OCI-LY3 (cell line): ENCODE results near the gene MUC2.

ENCODE experiments used
- H2AFZ ChIP-seq: fragments of 200-600, 300-600 bp; shearing (Covaris generic); 2 replicates; pipeline ENCODE4 v1.6.0; 2014; ENCODE audit warnings: antibody characterized with exemption, low read depth, low read length
- H3K27ac ChIP-seq: fragments of 200-600, 300-600 bp; sonication (generic); 2 replicates; pipeline ENCODE4 v1.5.1; 2014; ENCODE audit warnings: mild to moderate bottlenecking, low read length, moderate library complexity, mixed read lengths
- H3K27me3 ChIP-seq: fragments of 200-600, 300-600 bp; sonication (generic); 2 replicates; pipeline ENCODE4 v1.6.1; 2014; ENCODE audit warnings: low read depth, low read length, mixed read lengths
- H3K36me3 ChIP-seq: fragments of 200-600, 300-600 bp; sonication (generic); replicated peaks from 2 replicates; pipeline ENCODE3; 2014; ENCODE audit warnings: low read depth, low read length, mixed read lengths
- H3K4me1 ChIP-seq: fragments of 300-600, 200-600 bp; sonication (generic); 2 replicates; pipeline ENCODE4 v1.6.1; 2014; ENCODE audit warnings: low read length, mixed read lengths
- H3K4me2 ChIP-seq: fragments of 200-600, 300-600 bp; sonication (generic); 2 replicates; pipeline ENCODE4 v1.6.1; 2014; ENCODE audit warnings: low read length, mixed read lengths
- H3K4me3 ChIP-seq: fragments of 300-600, 200-600 bp; sonication (generic); 2 replicates; pipeline ENCODE4 v1.5.1; 2014; ENCODE audit warnings: antibody characterized with exemption, mild to moderate bottlenecking, low read length, moderate library complexity
- H3K79me2 ChIP-seq: fragments of 300-600, 200-600 bp; shearing (Covaris generic); 2 replicates; pipeline ENCODE4 v1.6.1; 2014; ENCODE audit warnings: mild to moderate bottlenecking, low read length, mixed read lengths
- H3K9ac ChIP-seq: fragments of 300-600, 200-600 bp; shearing (Covaris generic); 2 replicates; pipeline ENCODE4 v1.6.0; 2014; ENCODE audit warnings: mild to moderate bottlenecking, low read length, moderate library complexity
- H3K9me3 ChIP-seq: fragments of 200-600, 300-600 bp; shearing (Covaris generic); 2 replicates; pipeline ENCODE4 v1.6.1; 2014; ENCODE audit warnings: low read length, mixed read lengths; ENCODE audit not compliant: insufficient read depth
- H4K20me1 ChIP-seq: fragments of 200-600, 300-600 bp; sonication (generic); 2 replicates; pipeline ENCODE4 v1.6.1; 2016; ENCODE audit warnings: low read length, mixed read lengths; ENCODE audit not compliant: insufficient read depth
- CTCF ChIP-seq: fragments of 200-600, 300-600 bp; sonication (generic); IDR thresholded peaks from 2 replicates; pipeline ENCODE4 v1.5.1; 2014; ENCODE audit warnings: antibody characterized with exemption, low read length, low read depth
- EZH2phosphoT487 ChIP-seq: fragments of 200-600 bp; shearing (Covaris generic); IDR thresholded peaks from 2 replicates; pipeline ENCODE4 v1.6.1; 2018; ENCODE audit warnings: antibody characterized with exemption, mixed run types, low read depth

The MUC2 gene

DNA sequence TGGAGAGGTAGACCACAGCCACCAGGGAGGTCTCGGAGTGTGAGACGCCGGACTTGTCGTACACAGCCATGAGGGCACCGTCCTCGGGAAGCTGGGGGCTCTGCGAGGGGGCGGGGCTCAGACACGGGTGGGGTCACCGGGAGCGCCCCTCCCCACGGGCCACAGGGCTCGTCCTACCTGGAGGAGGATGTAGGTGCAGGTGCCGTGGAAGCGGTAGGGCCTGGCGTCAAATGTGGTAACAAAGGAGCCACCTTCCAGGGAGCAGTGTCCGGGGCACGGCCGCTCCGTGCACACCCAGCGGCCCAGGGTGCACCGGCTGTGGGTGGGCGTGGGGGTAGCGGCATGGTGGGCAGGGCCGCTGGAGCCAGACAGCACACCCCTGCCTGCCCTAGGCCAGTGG is 45.6 kb upstream of the MUC2 start:
- H3K9ac ChIP-seq, result no peak overlapping the region
- no peaks in the 10 kb centered on the region for H3K36me3 ChIP-seq
- no peaks in the 10 kb centered on the region for H3K9me3 ChIP-seq
- H3K4me1 ChIP-seq, result no peaks in the 10 kb centered on the region
- no peak for TF ChIP-seq CTCF
- no peak for TF ChIP-seq EZH2phosphoT487
- no peak overlapping the region for H3K27ac ChIP-seq
- H2AFZ ChIP-seq, result no peak overlapping the region
- H3K27me3 ChIP-seq, result no peaks in the 10 kb centered on the region
- no peak overlapping the region for H3K4me3 ChIP-seq
- no peak overlapping the region for H3K4me2 ChIP-seq
- no peaks in the 10 kb centered on the region for H3K79me2 ChIP-seq
- H4K20me1 ChIP-seq, result no peaks in the 10 kb centered on the region

DNA sequence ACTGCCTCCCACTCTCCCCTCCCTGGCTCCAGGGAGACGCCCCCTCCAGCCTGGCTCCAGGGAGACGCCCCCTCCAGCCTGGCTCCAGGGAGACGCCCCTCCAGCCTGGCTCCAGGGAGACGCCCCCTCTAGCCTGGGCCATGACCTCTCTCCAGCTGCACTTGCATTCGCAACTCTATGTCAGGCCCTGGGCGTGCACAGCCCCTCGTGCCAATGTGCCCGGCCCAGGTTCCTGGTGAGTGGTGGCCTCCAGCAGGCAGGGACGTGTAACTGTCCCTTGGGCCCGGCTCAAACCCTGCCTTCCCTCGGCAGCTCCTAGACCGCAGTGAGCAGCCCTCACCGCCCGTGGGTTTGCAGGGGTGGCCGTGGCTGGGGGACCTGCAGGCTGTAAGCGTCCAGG is 45.0 kb upstream of the MUC2 start:
- Histone ChIP-seq H3K27ac (no peak overlapping the region), H3K4me3 (no peak overlapping the region), H3K9me3 (no peaks in the 10 kb centered on the region), H3K27me3 (no peaks in the 10 kb centered on the region), H4K20me1 (no peaks in the 10 kb centered on the region), H3K9ac (no peak overlapping the region), H2AFZ (no peak overlapping the region), H3K4me2 (no peak overlapping the region), H3K36me3 (no peaks in the 10 kb centered on the region), H3K4me1 (no peaks in the 10 kb centered on the region), H3K79me2 (no peaks in the 10 kb centered on the region)
- no peak for TF ChIP-seq CTCF
- no peak for TF ChIP-seq EZH2phosphoT487

GRCh38 chr11:1030086-1030485 is 44.6 kb upstream of the MUC2 start:
- H3K4me2 ChIP-seq, result no peak overlapping the region
- no peak overlapping the region for H3K9ac ChIP-seq
- no peaks in the 10 kb centered on the region for H3K9me3 ChIP-seq
- no peaks in the 10 kb centered on the region for H3K4me1 ChIP-seq
- H2AFZ ChIP-seq, result no peak overlapping the region
- H3K4me3 ChIP-seq, result no peak overlapping the region
- no peaks in the 10 kb centered on the region for H3K27me3 ChIP-seq
- no peak overlapping the region for H3K27ac ChIP-seq
- H3K79me2 ChIP-seq, result no peaks in the 10 kb centered on the region
- H4K20me1 ChIP-seq, result no peaks in the 10 kb centered on the region
- H3K36me3 ChIP-seq, result no peaks in the 10 kb centered on the region
- no peak for TF ChIP-seq CTCF
- no peak for TF ChIP-seq EZH2phosphoT487

DNA sequence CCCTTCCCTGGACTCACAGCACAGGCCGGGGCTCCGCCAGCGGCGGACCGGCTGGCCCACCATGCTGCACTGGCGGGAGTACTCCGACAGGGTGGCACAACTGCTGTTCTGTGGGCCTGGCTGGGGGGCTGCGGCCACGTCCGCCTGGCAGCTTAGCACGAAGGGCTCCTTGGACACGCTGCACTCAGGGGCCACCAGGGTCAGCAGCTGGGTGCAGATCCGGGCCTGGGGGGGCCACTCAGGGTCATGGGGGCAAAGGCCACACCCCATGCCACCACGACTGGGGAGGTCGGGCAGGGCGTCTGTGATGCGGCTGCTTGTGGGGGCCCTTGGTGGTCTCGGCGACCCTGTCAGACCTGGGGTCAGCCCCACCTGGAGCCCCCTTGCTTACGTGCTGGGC is 44.1 kb upstream of the MUC2 start:
- H3K4me1 ChIP-seq, result no peaks in the 10 kb centered on the region
- H3K4me3 ChIP-seq, result no peak overlapping the region
- no peak overlapping the region for H3K4me2 ChIP-seq
- H3K36me3 ChIP-seq, result no peaks in the 10 kb centered on the region
- no peaks in the 10 kb centered on the region for H3K79me2 ChIP-seq
- no peaks in the 10 kb centered on the region for H3K9me3 ChIP-seq
- TF ChIP-seq EZH2phosphoT487 (no peak), CTCF (no peak)
- no peaks in the 10 kb centered on the region for H3K27me3 ChIP-seq
- H3K9ac ChIP-seq, result no peak overlapping the region
- no peaks in the 10 kb centered on the region for H4K20me1 ChIP-seq
- no peak overlapping the region for H3K27ac ChIP-seq
- no peak overlapping the region for H2AFZ ChIP-seq
